ENCODE measurements around the gene CFL1. TPM values are rescaled to one million over a fixed set of nuclear protein-coding genes. Genes with fewer than 3 reads are reported as not detected.
A peak's percentile ranks its signal among the peaks of the same experiment; 100 is the strongest.

The CFL1 gene
- total RNA-seq, 4 donors from 2014 or later = 153 to 371 (median 251) TPM

DNA sequence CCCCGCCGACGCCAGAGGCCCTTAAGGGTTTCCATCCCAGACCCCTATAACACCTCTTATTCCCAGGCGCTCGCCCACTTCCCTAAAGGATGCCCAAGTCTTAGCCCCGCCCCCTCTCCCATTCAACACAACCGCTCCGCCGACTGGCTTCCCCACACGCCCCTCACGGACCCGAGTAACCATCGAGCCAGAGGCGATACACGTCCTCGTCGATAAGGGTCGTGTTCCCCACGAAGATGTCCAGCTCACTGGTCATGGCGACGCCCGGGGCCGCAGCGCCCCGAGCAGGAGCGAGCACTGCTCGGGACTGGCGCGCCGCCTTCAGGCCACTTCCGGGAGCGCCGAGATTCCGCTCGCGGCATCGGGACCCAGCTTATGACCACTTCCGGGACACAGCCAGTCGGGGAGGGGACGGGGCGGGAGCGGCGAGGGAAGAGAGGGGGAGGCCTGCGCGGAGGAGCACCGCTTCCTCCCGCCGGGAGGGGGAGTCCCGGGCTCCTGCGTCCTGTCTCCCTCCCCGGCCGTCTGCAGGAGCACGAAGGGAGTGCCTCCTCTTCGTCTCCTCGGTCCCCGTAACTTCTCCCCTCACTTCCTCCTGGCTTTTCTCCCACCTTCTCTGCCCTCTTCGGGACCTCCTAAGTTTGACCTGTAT is 30.3 kb upstream of the CFL1 start, which contains the start of gene FIBP:
Gene FIBP, minus strand, starts transcription at position 309 of the 652 bp plus-strand sequence. Its CDS starts 53 bp downstream, at position 256.
- Histone ChIP-seq H3K4me1 (peaks cover 41 to 45% of the 10 kb centered on the region in 2 donors), H3K27me3 (no peaks in the 10 kb centered on the region), H3K36me3 (peaks cover 0 to 26% of the 10 kb centered on the region in 2 donors), H3K27ac (peak within 1 kb of the TSS; percentile 93 to 98 (median 96)), H3K9me3 (no peaks in the 10 kb centered on the region), H3K4me3 (peak within 1 kb of the TSS; percentile 66 to 86 (median 78))
- ATAC-seq (peak; percentile 68), DNase-seq (peak; percentile 97 to 98)
- intact Hi-C loops (cut with DNase I; ENCODE audit: low total_unique reads) (loop anchor here (1.0 to 2.0 kb wide), 6 partner anchors 15 to 115 kb away; partner anchors contain the start of genes BANF1, C11orf68, DRAP1 and EIF1AD), in situ Hi-C loops (cut with MboI; ENCODE audit: low sequenced_read_pairs in 4 of 4) (loop anchor here (10.0 kb wide), 3 partner anchors 77 to 107 kb away; partner anchors contain the start of gene SART1 (in 1 of the 4))
- TF ChIP-seq, protein P1, sequence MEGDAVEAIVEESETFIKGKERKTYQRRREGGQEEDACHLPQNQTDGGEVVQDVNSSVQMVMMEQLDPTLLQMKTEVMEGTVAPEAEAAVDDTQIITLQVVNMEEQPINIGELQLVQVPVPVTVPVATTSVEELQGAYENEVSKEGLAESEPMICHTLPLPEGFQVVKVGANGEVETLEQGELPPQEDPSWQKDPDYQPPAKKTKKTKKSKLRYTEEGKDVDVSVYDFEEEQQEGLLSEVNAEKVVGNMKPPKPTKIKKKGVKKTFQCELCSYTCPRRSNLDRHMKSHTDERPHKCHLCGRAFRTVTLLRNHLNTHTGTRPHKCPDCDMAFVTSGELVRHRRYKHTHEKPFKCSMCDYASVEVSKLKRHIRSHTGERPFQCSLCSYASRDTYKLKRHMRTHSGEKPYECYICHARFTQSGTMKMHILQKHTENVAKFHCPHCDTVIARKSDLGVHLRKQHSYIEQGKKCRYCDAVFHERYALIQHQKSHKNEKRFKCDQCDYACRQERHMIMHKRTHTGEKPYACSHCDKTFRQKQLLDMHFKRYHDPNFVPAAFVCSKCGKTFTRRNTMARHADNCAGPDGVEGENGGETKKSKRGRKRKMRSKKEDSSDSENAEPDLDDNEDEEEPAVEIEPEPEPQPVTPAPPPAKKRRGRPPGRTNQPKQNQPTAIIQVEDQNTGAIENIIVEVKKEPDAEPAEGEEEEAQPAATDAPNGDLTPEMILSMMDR (IDR thresholded peaks at IDR 0.05 in 4 of 5, conservative IDR thresholded peaks at IDR 0.05 in 1 of 5) = peak; percentile 85 to 95 (median 93)
- TF ChIP-seq POLR2A (IDR thresholded peaks at IDR 0.05) = peak; percentile 80 to 92

DNA sequence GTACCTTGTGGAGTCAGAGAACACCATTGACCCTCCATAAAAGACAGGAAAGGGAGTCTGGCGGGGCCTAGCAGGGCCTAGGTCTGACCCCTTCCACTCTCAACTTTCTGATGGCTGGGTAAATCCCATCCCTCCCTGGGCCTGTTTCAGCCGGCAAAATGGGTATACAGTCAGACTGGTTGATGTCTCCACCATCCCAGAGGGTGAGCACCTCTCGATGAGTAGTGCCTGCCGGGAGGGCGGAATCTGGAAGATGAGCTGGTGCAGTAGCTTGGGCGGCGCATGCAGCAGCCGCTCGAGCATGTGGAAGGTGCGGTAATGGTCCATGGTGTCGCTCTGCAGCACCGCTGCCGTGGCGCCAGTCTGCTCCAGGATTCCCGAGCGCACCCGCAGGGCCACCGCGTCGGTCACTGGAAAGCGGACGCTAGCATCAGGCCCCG is 29.8 kb upstream of the CFL1 start:
- DNase-seq (no peak), ATAC-seq (no peak)
- Histone ChIP-seq H3K36me3 (peaks cover 0 to 32% of the 10 kb centered on the region in 2 donors), H3K27ac (peak overlapping the region; percentile 93 to 98 (median 96)), H3K4me3 (peak overlapping the region; percentile 66 to 86 (median 78)), H3K27me3 (no peaks in the 10 kb centered on the region), H3K9me3 (no peaks in the 10 kb centered on the region), H3K4me1 (peaks cover 37 to 39% of the 10 kb centered on the region in 2 donors)
- TF ChIP-seq POLR2A (IDR thresholded peaks at IDR 0.05) = no peak
- TF ChIP-seq, protein P1 (IDR thresholded peaks at IDR 0.05 in 4 of 5, conservative IDR thresholded peaks at IDR 0.05 in 1 of 5) = no peak
- in situ Hi-C loops (cut with MboI; ENCODE audit: low sequenced_read_pairs in 4 of 4) = loop anchor here (10.0 kb wide), 3 partner anchors 77 to 107 kb away; partner anchors contain the start of gene SART1 (in 1 of the 4)
- intact Hi-C loops (cut with DNase I; ENCODE audit: low total_unique reads) = loop anchor here (1.0 to 2.0 kb wide), 6 partner anchors 14 to 115 kb away; partner anchors contain the start of genes BANF1, C11orf68, DRAP1 and EIF1AD

DNA sequence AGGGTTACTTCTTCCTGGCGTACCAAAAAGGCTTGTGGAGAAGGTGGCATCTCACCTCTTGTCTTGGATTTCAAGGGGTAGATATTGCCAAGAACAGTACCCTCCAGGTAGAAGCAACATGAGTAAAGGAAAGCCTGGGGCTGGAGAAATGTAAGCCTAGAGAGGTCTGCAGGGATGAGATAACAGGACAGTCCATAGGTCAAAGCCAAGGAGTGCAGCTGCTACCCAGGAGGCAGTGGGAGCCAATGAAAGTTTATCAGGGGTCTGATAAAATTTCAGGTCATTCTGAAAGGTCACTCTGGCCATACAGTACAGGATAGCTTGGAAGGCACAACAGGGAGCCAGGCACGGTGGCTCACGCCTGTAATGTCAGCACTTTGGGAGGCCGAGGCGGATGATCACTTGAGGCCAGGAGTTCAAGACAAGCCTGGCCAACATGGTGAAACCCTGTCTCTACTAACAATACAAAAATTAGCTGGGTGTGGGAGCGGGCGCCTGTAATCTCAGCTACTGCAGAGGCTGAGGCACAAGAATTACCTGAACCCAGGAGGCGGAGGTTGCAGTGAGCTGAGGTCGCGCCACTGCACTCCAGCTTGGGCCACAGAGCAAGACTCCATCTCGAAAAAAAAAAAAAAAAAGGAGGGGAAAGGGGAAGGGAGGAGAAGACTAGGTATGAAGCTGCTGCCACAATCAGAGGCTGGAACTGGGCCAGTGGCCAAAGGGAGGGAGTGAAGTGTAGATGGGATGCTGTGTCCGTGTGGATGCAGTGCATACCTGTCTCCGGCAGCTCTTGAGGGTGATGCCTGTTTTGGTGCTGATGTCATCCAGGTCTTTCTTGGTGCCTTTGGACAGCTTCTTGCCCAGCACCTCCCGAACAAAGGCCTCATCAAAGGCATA is 29.1 kb upstream of the CFL1 start:
- intact Hi-C loops (cut with DNase I; ENCODE audit: low total_unique reads) = no loop called here
- Histone ChIP-seq H3K27me3 (no peaks in the 10 kb centered on the region), H3K36me3 (peaks cover 0 to 38% of the 10 kb centered on the region in 2 donors), H3K4me1 (peaks cover 30 to 33% of the 10 kb centered on the region in 2 donors), H3K27ac (peak overlapping the region; percentile 93 to 98 (median 96)), H3K9me3 (no peaks in the 10 kb centered on the region), H3K4me3 (peak overlapping the region; percentile 66 to 86 (median 78))
- ATAC-seq (no peak), DNase-seq (no peak)
- TF ChIP-seq, protein P1 (IDR thresholded peaks at IDR 0.05 in 4 of 5, conservative IDR thresholded peaks at IDR 0.05 in 1 of 5) = no peak
- TF ChIP-seq POLR2A (IDR thresholded peaks at IDR 0.05) = no peak
- in situ Hi-C loops (cut with MboI; ENCODE audit: low sequenced_read_pairs in 4 of 4) = loop anchor here (10.0 kb wide), 3 partner anchors 78 to 108 kb away; partner anchors contain the start of gene SART1 (in 1 of the 4)

DNA sequence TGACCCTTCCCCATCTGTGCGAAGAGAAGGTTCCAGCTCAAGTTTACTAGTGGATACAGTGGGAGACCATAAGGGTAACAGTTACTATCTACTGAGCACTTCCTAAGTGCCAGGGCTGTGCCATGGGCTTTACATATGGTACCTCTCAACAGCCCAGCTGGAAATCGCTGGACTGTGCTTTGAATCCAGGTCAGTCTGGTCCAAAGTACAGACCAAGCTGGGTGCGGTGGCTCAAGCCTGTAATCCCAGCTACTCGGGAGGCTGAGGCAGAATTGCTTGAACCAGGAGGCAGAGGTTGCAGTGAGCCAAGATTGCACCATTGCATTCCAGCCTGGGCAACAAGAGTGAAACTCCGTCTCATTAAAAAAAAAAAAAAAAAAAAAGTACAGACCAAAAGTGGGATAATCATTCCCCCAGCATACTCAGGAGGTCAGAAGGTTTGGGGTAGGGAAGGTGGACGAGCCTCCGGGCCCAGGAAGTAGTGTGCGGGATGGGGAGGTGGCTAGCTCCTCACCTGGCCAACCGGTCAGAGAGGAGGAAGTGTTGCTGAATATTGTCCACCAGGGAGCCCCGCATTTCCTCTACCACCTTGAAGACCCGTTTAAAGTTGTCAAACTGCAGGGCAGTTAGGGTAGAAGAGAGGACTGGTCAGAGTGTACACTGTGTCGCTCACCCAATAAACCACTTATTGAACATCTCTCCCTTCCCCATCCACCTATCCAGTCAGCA is 28.0 kb upstream of the CFL1 start:
- Histone ChIP-seq H3K27ac (no peak overlapping the region), H3K4me3 (no peak overlapping the region), H3K9me3 (no peaks in the 10 kb centered on the region), H3K36me3 (peaks cover 0 to 44% of the 10 kb centered on the region in 2 donors), H3K27me3 (no peaks in the 10 kb centered on the region), H3K4me1 (peaks cover 21 to 24% of the 10 kb centered on the region in 2 donors)
- DNase-seq (no peak), ATAC-seq (no peak)
- intact Hi-C loops (cut with DNase I; ENCODE audit: low total_unique reads) (no loop called here), in situ Hi-C loops (cut with MboI; ENCODE audit: low sequenced_read_pairs in 4 of 4) (loop anchor here (10.0 kb wide), 3 partner anchors 79 to 109 kb away; partner anchors contain the start of gene SART1 (in 1 of the 4))
- TF ChIP-seq, protein P1 (IDR thresholded peaks at IDR 0.05 in 4 of 5, conservative IDR thresholded peaks at IDR 0.05 in 1 of 5) = no peak
- TF ChIP-seq POLR2A (IDR thresholded peaks at IDR 0.05) = no peak
